HG03039 (cell line): ENCODE results near the gene FRMPD2.
"Not testable (repeated sequence)": the region's sequence is repeated elsewhere in the genome, so short reads cannot be mapped to it uniquely, and the experiment has no call there.

Source experiments
- ATAC-seq: cut with Tn5 transposase; IDR thresholded peaks from one replicate; pipeline ENCODE4 v1.9.1; 2021; ENCODE audit warnings: mild to moderate bottlenecking, moderate library complexity; ENCODE audit not compliant: unreplicated experiment

FRMPD2 gene

DNA sequence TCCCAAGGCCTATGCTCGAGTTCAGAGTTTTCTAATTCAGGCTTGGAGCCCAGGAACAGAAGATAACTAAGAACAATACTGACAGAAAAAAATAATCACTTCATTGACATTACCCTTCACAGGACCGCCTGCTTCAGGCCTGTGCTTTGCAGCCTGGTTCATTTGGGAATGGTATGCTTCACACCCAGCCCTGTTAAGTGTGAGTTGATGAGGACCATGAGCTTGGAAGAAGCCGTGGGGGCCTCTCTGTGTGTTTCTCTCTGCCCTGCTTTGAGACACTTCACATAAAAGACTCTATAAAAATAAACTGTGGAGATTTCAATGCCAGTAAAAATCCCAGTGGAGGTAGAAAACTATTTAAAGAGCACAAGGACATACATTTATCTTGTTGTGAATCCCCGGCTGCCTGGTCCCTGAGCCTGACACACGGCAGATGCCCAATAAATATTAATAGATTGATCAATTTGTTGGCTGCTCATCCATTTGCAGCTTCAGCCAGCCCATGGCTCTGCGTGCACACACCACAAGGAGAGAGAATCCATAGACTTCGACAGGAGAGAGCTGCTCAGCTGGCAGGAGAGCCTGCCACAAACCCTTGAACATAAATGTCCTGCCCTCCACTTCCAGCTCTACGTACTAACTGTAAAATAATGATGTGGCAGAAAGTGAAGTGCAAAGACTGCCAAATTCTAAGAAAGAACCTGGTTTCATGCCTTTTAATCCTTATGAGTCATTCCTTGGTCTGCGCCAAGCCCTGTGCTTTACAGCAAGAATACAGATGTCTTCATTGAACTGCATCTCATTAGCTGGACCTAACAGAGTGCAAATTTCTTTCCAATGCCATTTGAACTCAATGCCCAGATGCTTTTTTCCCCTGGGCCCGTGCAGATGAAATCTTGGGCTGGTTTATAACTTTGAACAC lies 130.5 kb downstream of the FRMPD2 start:
- ATAC-seq = not testable (repeated sequence)

DNA sequence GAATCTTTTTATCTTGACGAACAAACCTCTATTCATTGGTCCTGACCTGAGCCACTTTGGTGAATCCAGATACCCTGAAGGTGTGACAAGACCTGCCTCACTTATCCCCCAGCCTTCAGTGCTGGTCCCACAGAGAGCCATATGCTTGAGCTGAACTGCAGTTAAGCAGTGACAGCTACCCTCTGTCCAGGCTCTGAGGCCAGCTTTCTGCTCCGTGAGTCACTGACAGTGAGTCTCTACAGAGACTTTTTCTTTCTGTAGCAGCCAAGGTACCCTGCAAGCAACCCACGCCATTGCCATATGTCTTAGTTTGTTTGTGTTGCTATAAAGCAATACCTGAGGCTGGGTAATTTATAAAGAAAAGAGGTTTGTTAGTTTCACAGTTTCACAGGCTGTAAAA lies 133.5 kb downstream of the FRMPD2 start:
- ATAC-seq = not testable (repeated sequence)

DNA sequence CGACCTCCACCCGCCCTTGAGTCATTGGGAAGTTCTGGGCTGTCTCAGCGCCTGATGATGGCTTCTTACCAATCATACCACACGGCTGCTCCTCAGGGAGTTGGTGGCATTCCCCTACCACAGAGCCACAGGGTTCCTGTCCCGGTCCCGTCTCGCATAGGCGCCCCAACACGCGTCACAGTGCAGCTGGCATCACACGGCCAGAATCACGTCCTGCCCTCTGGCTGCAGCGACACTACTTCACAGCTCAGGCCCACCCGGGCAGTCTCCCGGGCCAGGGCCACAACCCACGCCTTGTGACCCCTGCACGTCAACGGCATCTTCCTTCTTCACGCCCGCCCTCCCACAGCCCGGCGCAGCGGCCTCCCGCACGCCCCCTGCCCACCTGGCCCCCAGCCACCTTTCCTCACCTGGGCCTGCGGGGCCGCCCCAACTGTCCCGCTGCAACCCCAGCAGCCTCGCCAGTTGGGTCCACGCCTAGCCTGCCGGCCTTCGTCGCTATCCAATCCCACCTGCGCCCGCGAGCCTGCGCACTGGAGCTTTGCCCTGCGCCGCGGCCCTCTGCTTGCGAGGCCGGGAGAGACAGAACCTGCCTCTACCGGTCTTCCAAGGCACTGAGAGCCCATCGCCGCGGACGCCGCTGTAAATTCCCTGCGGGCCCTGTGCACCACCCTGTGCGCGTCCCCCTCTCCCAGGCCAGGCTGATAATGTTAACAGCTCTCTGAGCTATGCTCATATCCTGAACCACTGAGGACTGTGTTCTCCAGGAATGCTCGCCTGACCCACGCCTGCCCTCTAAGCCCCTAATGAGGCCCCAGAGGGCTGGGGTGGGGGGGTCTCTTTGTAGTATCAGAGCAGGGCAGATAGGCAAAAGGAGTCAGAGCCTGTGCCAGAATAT lies 134.3 kb downstream of the FRMPD2 start:
- ATAC-seq = not testable (repeated sequence)

DNA sequence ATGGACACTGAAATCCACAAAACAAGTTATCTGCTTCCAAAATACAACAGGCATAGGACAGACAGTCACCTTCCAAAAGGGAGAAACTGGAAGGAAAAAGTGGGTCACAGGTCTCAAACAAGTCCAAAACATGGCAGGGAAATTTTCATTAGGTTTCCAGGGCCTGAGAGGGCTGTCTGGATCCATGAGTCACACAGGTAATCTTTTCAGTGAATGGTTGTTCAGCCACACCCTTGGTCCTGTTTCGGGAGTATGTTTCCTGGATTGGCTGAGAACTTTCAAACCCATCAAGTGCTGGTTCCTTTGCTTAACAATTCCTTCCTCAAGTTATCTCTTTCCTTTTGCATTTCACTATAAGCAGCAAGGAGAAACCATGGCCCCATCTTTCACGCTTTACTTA lies 145.5 kb downstream of the FRMPD2 start:
- not testable (repeated sequence) for ATAC-seq

DNA sequence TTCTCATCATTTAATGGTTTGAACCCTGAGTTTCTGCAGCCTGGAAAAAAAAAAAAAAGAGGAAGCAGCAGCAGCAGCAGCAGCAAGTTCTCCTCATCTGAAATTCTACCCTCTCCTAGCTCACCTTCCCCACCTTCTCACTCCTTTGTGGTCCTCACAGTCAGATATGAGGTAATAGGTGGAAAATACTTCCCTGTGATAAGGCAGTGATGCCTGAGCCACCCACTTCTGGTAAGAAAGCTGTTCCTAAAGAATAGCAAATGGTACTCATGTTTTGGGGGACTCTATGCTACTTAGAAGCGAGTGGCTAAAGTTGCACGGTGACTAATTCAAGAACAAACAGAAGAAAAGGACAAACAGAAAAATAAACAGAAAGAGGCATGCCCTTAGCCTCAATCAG lies 148.2 kb downstream of the FRMPD2 start:
- not testable (repeated sequence) for ATAC-seq

DNA sequence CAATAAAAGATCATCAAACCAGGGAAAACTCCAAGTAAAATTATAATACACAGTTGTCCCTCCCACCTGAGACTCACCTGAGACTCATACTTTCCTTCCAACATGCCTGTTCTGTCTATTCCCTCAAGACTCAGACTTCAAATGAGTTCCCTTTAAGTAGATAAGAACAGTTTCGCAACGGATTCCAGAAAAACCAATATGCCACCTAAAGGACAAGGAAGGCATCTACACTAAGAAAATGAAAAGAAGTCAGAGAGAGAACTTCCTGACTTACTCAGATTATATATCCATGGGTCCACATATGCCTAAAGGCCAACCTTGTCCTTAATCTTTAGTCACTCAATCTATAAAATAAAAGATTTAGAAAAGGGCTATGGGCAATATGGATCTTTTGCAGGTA lies 148.9 kb downstream of the FRMPD2 start:
- ATAC-seq = not testable (repeated sequence)

DNA sequence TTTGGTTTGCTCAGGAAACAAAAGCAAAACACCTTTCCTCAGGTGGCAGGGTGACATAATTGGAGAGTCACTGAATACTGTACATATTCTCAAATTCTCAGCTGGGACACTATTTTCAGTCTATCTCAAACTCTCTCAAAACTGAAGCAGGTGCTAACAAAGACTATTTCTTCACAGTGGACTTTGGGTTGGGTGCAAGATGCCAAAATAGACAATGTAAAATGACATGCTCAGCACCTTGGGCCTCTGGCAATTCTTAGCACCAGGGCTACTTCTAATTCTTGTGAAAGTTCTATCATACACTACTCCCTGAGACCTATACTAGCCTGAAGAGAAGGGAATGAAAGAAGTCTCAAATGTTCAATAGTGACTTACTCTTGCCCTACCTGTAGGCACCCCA lies 151.9 kb downstream of the FRMPD2 start:
- not testable (repeated sequence) for ATAC-seq

DNA sequence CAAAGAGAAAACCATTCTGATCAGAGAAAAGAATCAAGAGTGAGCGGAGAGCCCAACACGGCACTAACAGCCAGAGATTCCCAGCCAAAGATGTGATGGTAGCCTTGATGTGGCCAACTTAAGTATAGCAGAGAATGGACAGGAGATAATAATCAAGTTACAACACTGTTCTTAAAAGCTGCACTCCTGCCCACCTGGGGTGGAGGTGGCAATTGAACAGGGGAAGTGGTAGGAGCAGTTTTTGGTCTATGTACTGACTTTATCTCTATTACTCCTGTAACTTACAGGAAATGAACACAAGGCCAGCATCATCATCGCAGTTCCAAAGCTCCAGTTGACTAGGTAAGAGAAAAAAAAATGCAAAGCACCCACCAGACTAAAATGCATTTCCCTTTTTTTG lies 164.2 kb downstream of the FRMPD2 start:
- not testable (repeated sequence) for ATAC-seq
